ENCODE results near the gene TNFSF8.

DNA sequence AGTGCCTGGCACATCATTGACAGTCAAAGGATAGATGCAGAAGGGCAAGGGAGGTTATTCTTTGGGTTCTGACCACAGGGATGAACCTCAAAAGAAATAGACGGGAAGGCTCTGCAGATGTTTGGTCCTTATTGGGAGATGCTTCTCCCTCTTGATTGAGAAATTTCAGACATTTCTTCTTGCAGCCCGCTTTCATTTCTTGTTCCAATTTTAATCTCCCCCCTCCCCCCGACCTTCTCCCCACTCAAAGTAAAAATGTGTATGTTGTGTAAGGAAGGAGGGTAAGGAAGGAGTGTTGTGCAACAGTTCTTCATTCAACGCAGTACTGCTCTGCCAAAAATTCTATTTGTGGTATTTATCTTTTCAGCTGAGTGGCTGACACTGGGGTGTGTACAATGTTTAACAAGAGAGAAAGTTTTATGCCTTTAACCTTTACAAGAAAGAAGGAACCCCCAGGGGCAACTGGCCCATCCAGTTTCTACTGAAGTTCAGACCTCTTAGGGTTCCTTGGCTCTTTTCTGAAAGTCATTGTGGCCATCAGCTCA lies 78.3 kb downstream of the TNFSF8 start:
- TF ChIP-seq, protein P1, sequence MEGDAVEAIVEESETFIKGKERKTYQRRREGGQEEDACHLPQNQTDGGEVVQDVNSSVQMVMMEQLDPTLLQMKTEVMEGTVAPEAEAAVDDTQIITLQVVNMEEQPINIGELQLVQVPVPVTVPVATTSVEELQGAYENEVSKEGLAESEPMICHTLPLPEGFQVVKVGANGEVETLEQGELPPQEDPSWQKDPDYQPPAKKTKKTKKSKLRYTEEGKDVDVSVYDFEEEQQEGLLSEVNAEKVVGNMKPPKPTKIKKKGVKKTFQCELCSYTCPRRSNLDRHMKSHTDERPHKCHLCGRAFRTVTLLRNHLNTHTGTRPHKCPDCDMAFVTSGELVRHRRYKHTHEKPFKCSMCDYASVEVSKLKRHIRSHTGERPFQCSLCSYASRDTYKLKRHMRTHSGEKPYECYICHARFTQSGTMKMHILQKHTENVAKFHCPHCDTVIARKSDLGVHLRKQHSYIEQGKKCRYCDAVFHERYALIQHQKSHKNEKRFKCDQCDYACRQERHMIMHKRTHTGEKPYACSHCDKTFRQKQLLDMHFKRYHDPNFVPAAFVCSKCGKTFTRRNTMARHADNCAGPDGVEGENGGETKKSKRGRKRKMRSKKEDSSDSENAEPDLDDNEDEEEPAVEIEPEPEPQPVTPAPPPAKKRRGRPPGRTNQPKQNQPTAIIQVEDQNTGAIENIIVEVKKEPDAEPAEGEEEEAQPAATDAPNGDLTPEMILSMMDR (IDR thresholded peaks at IDR 0.05) = no peak
- peak in 1 of 2 donors; percentile 22 for TF ChIP-seq POLR2AphosphoS5 (IDR thresholded peaks at IDR 0.05)
- TF ChIP-seq POLR2A (IDR thresholded peaks at IDR 0.05) = no peak

All from upper lobe of left lung (tissue), 4 donors.